GM18520 (cell line): ENCODE results near the gene TSPOAP1.

Experiments
- ATAC-seq: cut with Tn5 transposase; IDR thresholded peaks from one replicate; pipeline ENCODE4 v1.9.1; 2021; ENCODE audit not compliant: unreplicated experiment

Gene TSPOAP1

DNA sequence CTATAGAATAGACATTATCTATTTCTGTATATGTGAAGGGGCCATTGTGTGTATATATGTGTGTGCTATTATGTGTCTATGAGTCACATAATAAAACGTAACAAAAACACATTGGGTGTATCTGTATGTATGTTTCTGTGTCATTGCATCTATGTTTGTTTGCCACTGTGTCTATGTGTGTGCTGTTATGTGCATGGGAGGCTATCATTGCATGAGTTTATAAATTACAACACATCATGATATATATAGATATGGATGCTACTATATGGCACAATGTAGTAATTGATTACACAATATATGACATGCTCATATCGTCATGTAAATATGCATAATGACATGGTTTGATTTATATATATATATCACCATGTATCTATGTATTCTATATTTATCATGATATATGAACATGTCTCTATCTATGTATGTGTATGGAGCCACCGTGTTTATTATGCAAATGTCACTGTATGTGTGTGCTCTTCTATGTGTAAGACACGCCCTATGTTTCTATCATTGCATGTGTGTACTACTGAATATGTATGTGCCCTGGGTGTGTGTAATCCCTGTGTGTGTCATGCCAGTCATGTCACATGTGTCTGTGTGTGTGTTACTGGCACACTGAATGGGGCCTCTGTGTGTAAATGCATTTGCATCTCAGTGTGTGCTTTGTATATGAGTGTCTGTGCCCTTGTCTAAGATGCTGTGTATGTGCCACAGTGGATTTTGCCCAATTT, 1.4 kb upstream of the TSPOAP1 start:
- peak; percentile 20 for ATAC-seq

DNA sequence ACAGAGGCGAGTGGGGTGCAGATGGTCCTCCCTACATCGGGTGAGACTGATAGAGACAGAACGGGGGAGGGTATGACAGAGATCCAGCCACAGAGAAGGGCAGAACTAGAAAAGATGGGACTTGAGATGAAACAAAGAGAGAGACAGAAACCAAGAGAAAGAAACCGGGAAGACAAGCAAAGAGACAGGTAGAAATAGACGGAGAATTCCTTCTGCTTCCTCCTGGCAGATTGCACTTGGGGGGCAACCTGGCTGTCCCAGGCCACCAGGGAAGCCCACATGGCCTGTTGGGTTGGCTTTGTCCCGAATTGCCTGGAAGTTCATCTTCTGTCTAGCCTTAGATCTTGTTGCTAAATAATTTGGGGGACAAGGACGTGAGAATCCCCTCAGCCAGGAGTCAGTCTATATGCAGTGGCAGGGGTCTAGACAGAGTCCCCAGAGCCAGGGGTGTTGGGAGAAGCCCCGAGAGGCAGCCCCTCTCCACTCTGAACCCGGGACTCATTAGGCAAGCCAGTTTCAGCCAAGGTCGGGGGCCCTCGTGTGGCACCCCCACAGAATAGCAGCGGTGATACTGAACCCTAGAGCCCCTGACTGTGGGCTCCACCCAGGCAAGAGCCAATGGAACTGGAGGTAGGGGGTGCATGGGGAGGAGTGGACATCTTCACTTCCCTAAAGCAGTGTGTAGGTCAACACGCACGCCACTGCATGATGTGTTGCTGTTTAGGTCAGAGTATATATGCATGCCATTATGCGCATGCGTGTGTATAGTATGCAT, 627 bp upstream of the TSPOAP1 start:
- ATAC-seq, result peak; percentile 32

DNA sequence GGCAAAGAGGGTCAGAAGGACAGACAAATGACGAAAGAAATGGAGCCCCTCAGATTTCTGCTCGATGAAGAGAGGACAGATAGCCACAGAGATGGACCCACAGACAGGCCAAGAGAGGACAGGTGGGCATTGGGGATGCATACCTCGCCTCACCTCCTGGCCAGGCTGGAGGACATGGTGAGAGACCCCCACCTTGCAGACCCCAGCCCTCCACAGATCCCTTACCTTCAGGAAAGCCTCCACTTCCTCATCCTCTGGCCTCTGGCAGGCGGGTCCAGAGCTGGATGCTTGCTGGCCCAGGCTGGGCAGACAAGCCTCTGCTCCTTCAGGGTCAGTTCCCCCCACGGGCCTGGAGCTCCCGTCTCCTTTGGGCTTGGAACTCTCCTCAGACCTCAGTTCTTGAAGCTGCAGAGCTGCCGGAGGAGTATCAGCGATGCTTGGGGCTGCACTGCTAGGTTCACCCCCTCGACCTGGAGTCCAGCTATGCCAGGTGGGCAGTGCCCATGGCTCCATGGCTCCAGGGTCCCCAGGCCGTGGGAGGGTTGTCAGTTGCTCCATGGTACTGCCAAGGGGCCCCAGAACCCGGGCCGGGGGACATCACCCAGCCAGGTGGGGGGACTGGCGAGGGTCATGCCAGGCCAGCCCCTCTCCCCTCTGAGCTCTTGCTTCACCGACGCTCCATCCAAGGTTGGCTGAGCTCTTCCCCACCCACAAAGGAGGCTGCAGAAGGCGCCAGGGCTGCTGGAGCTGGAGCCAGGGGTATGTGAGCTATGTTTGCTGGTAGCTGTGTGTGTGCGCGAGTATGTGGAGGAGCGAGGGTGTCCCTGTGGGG, 1.0 kb downstream of the TSPOAP1 start:
- ATAC-seq, result no peak

DNA sequence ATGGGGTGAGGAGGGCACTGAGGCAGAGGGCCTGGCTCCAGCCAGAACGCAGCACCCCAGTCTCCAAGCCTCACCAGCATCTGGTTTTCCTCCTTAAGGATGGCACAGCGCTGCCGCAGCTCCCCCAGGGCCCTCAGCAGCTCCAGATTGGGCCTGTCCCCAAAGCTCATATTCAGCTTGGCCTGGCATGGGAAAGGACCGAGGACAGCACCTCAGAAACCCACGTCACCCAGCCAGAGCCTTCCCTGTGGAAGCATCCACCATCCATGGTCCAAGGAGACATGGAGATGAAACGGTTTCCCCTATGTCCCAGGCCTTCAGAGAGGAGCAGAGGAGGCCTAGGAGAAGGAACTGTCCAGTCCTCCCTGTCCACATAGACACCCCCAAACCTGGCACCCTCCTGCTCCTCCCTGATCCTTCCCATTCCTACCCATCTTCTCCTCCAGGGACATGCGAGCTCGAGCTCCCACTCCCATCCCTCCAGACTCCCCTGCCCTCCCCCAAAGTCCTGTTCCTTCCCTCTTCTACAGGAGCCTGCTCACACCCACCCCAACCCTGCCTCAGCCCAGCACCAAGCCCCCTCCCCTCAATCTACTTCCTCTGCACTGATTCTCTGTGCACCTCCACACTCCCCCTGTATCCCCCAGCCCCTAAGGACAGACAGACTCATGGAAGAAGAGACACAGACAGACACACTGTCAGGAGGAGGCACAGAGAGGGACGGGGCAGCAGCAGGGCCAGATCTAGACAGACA, 1.8 kb downstream of the TSPOAP1 start:
- no peak for ATAC-seq

DNA sequence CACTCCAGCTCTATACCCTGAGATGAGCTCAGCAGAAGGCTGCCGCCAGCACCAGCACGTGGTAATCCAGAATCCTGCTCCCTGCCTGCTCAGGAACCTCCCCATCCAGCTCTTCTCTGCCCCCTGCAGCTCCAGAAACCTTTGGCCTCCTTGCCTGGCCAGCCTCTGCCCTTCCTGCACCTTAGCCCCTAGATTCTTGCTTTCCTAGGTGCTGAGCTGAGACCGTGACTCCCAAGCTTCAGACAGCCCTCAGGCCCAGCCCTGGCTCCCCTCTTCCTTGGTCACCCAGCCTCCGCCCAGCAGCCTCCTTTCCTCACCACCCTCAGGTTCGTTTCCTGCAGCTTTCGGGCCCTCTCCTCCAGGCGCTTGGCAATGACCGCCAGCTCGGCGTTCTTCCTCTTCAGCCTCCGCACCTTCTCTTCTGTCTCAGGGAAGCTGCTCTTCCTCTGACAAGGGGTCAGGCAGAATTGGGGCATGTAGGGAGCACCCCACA, 2.6 kb downstream of the TSPOAP1 start:
- no peak for ATAC-seq

DNA sequence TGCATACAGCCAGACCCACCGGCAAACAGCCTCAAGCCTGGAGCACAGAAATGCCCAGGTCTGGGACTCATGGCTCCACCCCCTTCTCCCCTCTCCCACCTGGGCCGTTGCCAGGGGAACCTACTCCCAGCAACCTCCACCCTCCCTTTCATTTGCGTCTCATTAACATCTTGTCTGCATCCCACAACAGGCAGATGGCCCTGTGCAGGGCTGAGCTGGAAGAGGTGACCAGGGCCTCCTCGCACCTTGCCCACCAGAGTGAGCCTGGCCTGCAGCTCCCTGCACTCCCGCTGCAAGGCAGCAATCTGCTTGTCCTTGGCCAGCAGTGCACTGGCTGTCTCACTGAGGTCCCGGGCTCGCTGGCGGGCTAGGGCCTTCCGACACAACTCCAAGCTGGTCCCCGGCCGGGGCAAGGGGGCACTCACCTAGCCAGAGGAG, 3.3 kb downstream of the TSPOAP1 start:
- no peak for ATAC-seq

DNA sequence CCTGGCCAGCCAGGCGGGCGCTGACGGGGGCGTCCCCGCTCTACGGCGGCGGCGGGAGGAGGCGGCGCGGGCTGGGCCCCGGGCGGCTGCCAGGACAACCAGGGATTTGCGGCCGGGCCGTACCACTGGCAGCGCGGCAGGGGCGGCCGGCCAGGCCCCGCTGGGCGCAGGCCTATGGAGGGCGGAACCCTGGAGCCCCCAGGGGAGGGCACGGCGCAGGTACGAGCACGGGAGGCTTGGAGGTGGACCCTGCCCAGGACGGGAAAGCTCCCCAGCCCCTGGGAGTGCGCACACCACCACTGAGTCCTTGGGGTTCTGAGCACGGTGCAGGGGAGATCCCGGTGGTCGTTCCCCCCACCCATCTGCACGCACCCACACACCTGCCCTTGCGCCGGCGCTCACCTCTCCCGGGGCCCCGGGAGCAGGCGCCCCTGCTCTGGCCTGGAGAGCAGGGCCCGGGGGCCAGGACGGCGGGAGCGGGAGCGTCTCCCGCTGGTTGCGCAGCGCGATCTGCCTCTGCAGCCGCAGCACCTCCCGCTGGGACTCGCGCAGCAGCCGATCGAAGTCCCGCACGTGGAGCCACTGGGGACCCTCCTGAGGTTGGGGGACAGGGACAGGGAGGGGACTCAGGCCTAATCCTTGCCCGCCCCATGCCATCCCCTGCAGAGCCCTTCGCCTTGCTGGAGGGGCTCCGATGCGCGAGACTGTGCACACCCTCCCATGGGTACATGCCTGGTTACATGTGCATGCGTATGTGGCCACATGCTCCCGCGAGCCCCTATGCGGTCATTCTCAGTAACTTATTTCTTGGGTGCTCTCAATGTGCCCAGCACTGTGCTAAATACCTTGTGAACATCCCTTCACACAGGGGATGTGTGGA, 3.9 kb downstream of the TSPOAP1 start:
- no peak for ATAC-seq

DNA sequence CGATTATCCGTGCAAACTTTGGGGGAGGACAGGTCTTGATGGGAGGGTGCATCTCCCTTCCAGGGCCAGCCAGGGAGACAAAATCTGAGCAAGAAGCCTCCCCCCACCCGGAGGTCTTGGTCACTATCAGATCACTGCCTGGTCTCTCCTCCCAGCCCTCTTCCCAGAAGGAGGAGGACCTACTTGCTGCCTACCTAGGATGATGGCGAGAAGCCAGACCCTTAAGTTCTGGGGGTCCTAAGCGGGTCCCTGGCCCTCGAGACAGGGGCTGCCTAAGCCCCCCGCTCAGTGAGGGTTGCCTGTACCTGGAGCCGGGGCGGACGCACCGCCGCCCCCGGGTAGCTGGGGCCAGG, 4.6 kb downstream of the TSPOAP1 start:
- no peak for ATAC-seq

DNA sequence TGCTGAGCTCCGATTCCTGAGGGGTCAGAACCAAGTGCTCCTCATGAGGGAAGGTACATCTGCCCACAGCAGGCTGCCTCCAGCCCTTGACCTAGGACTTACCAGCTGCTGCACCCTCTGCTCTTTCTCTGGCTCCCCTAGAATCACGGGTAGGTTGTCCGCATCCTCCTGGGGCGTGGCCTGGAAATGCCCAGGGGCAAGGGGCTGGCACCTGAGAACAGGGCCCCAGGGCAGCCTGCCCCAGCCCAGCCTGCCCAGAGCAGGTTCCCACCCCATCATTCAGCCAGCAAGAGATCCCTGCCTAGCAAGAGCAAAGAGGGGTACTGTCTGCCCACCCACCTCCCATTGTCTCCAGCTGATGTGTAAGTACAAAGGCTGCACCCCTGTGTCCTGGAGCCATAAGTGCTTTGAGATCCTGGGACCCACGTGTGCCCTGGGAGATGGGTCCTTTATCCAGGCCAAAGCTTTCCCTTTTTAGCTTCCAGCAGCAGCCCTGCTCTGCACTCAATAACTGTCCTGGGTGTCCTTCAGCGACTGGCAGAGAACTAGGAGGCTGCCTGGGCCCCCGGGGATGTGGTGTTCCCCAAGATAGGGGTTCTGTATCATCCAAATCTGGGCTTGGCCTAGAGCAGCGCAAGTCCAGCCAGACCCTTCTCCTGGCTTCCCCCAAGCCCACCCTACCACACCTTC, 5.1 kb downstream of the TSPOAP1 start:
- no peak for ATAC-seq

DNA sequence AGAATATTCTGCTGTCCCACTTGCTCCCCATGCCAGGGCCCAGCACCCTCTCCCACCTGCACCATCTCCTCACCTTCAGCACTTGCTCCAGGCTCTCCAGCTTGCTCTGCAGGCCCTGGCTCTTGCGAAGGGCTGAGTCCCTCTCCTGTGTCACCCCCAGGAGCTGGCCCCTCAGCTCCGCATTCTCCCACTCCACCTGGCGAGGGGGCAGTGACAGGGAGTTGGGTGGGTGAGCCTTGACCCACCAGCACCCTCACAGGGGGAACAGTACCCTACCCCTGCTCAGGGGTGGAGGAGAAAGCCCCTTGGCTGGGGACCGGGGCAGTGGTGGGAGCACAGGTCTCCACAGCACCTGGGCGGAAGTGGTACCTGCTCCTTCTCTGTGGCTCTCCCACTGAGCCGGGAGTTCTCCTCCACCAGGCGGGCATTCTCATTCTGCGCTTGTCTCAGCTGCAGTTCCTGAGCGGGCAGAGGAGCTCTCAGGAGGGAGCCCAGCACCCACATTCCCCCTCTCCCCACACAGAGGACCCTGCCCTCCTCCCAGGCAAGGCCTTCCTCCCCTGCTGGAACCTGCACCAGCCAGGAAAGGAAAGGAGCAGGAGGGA, 5.9 kb downstream of the TSPOAP1 start:
- ATAC-seq, result no peak

DNA sequence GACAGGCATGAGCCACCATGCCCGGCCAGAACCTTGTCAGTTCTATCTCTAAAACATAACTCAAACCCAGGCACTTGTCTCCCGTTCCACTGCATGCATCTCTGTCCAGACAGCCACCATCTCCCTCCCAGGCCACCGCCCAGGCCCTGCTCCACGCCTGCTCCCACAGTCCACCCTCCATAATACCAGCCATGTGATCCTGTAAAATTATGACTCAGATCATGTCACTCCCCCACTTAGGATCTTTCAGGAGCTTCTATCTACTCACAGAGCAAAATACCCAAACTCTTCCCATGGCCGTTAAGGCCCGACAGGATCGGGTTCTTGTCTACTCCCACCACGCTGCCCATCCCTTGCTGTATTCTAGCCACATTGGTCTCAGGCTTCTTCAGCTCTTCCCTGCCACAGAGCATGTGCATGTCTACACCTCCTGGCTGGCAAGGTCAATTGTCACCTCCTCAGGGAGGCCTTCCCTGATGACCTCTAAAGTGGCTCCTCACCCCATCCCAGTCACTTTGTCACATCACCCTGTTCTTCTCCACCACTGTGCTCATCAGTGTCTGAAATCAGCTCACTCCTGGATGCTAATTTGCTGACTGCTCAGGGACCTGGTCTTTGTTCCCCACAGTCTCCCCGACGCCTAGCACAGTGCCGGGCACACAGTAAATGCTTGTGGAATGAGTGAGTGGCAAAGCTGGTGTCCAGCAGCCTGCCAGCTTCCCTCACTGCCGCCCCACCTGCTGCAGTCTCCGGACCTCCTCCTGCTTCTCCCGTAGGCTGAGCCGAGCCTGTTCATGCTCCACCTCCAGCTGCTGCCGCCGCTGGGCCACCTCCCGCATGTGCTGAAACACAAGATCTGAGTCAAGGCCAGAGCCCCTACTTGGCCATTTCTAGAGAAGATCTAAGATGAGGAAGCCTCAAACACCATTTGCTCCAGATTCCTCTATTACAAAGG, 6.7 kb downstream of the TSPOAP1 start:
- ATAC-seq, result no peak

DNA sequence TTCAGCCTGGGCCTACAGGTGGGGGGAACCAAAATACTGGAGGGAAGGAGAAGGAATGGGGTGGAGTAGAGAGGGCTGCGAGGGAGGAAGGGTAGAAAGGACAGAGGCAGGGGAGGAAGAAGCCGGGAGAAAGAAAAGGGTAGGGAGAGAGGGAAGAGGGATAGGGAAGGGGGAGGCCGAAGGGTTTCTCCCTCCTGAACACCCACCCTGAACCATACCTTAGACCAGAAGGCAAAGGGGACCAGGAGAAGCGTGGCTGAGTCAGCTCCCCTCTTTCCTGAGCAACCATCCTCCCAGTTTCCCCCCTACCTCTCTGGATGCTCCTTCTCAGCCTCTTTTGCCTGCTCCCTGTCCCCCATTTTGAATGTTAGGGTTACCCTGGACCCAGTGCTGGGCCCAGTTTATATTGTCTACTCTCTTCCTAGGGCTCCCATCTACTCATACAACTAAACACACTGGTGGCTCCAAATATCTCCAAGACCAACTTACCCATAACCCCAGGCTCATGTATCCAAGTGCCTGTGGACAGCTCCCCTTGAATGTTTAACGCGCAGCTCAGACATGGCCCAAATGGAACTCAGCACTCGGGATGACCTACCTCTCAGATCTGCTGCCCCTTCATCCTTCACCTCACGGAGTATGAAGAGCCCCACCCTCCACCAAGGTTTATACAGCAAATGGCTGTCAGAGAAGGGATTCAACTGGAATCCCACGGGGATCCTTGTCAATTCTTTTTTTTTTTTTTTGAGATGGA, 7.8 kb downstream of the TSPOAP1 start:
- ATAC-seq, result no peak

DNA sequence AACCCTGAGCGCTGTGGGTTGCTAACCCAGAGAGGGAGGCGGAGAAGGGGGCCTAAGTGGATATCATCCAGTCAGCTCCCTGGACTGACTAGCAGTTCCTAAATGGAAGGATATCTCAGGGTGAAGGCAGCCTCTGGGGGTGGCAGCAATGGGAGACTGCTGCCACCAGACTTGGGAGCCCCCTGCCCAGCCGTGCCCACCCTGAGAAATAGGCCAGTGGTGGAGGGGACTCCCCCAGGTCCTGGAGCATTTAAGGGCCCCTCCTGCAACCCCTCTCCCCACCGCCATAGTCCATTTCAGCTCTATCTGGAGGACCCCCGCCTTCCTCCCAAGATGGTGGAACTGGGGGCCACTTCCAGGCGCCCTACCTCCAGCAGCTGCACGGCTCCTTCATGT, 8.4 kb downstream of the TSPOAP1 start:
- no peak for ATAC-seq

DNA sequence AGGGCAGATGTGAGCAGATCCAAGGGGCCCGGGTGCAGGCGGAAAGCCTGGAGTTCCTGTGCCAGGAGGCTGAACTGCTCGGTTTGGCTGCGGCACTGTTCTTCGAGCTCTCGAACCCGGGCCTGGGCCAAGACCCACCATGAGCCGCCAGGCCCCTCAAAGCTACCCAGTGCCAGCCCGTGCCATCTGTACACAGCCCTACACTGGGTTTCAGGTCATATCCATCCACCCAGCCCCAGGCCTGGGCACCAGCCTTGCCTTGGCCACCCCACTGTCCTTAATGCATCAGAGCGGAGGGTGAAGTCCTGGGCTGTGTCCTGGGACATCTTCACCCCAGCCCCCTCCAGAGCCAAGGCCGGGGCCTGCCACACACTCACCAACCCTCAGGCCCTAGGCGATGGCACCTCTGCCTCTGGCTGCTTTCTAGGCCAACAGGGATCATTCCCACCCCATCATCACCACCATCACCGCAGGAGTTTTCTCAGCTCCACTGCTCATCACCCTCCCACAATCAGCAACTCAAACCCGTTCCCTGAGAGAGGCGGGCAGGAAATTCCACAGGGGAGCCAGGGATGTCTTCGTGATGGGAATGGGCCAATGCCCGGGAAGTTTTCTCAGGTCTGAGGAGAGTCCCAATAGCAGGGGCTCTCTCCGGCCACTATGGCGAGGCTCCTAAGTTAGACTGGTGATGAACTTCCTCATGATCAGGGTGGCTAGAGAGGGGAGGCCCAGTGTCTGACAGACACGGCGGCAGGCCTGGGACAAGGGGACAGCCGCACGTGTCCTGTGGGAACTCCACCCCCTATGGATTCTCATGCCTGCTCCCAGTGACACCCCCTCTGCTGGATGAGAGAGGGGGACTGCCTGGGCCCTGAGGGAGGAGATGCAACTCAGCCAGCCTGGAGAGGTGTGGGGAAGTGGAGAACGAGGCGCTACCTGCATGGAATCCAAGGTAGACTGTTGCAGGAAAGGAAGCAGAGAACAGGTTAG, 9.1 kb downstream of the TSPOAP1 start:
- no peak for ATAC-seq

DNA sequence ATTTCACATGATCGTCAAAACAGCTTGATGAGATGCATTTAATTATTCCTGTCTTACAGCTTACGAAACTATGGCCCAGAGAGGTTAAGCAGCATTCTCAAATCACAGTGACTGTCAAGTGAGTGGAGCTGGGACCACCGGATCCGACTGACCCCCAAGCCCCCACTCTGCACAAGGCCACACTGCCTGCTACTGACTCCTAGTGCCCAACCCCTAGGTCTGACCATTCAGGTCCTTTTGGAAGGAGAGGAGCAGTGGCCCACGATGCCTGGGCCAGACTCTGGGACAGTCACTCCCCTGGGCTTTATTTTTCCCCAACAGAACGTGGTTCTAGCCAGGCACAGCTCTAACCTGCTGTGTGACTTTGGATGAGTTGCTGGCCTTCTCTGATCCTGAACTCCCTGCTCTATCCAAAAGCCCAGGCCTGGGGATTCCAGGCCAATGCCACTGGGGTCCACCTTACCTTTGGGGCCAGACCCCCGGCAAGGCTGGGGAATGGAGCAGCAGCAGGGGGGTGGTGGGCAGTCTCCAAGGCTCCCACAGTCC, 9.9 kb downstream of the TSPOAP1 start:
- no peak for ATAC-seq

DNA sequence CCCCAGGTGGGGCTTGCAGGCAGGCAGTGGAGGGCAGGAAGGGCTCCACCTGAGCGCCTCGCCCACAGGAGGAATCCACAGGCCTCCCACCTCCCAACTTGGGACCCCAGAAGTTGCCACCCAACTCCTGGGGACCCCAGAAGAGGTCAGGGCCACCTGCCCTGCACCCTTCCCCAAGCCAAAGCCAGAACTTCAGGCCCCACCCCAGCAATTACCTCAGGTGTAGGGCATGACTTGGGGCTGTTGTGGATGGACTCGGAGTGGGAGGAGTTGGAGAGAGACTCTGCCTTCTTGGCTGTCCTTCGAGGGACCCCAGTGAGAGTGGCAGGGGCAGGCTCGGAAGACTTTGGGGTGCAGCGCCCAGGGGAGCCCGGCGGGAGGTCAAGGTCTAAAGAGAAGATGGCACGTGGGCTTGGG, 10.5 kb downstream of the TSPOAP1 start:
- ATAC-seq, result no peak
